GM12891 (cell line): Measurements from ENCODE around the gene RAB30.

ENCODE experiments used
- POLR2A ChIP-seq: IDR thresholded peaks from 2 replicates; pipeline ENCODE4 v1.6.1; 2011; ENCODE audit warnings: low read depth, low read length, control low read depth
- POLR2AphosphoS5 ChIP-seq: IDR thresholded peaks from 2 replicates; pipeline ENCODE4 v1.6.1; 2011; ENCODE audit warnings: low read depth, low read length, control low read depth
- TAF1 ChIP-seq: IDR thresholded peaks from 2 replicates; pipeline ENCODE4 v1.6.1; 2011; ENCODE audit warnings: low read depth, low read length, control low read depth

GRCh38 chr11:83041126-83041525, 30.6 kb downstream of the RAB30 start:
- TF ChIP-seq POLR2AphosphoS5 (no peak), TAF1 (no peak), POLR2A (no peak)
